Sigmoid colon (tissue), 7 donors: ENCODE measurements around the gene UBE2S. TPM values are rescaled to one million over a fixed set of nuclear protein-coding genes. Genes with fewer than 3 reads are reported as not detected.

ENCODE experiments used
- DNase-seq: peaks from one replicate; pipeline ENCODE4 v3.0.0-alpha.2; 2019
- H3K27ac ChIP-seq, 4 donors: fragments of 200-600 bp; sonication (generic); one replicate each; pipeline ENCODE4 v1.5.1; 2016 to 2019; ENCODE audit warnings: mild to moderate bottlenecking in 1 of 4
- H3K27me3 ChIP-seq, 3 donors: fragments of 200-600 bp; sonication (generic); one replicate each; pipeline ENCODE4 v1.5.1; 2019; ENCODE audit warnings: mild to moderate bottlenecking in 1 of 3
- H3K36me3 ChIP-seq, 4 donors: fragments of 200-600 bp; sonication (generic); one replicate each; pipeline ENCODE4 v1.5.1; 2016 to 2019
- H3K4me1 ChIP-seq, 4 donors: fragments of 200-600 bp; sonication (generic); one replicate each; pipeline ENCODE4 v1.5.1; 2017 to 2019
- H3K4me3 ChIP-seq, 4 donors: fragments of 200-600 bp; sonication (generic); one replicate each; pipeline ENCODE4 v1.5.1; 2017 to 2019; ENCODE audit warnings: mild to moderate bottlenecking in 2 of 4, moderate library complexity in 1 of 4
- H3K9me3 ChIP-seq, 4 donors: fragments of 200-600 bp in 3 of 4; sonication (generic) in 3 of 4; one replicate each; pipeline versions ENCODE4 v1.5.1 to v1.6.1; 2013 to 2019
- EP300 ChIP-seq, 4 donors: sonication (generic); formaldehyde crosslinking; IDR thresholded peaks; one replicate each; pipeline ENCODE4 v1.6.1; 2017; ENCODE audit warnings: antibody characterized with exemption in 4 of 4
- POLR2A ChIP-seq, 2 donors: fragments of 450-650 bp; IDR thresholded peaks; one replicate each; pipeline ENCODE4 v1.6.1; 2016; ENCODE audit warnings: antibody characterized with exemption in 2 of 2, mild to moderate bottlenecking in 2 of 2, moderate library complexity in 2 of 2
- POLR2AphosphoS5 ChIP-seq, 4 donors: sonication (generic); formaldehyde crosslinking; IDR thresholded peaks; one replicate each; pipeline ENCODE4 v1.6.1; 2017; ENCODE audit warnings: antibody characterized with exemption in 4 of 4
- WGBS, 2 donors: extraction: QIAGEN DNeasy Blood & Tissue Kit; methylation state at CpG; one replicate each; pipeline ENCODE4 v1.1.7; 2013; 5-methylcytosine and 5-hydroxymethylcytosine counted together
- intact Hi-C: fragments of 100-400 bp; cut with DNase I; formaldehyde crosslinking; loops from one replicate; pipeline ENCODE4 v1.15.1; 2023
- polyA plus RNA-seq, 3 donors: library from polyadenylated mRNA; stranded (reverse); fragments of 200-250 nt; gene quantifications; one replicate each; pipeline ENCODE4 v1.2.3, GENCODE V29; 2013
- total RNA-seq, 4 donors: library from RNA; depleted of rRNA; stranded (reverse); fragments of >200 nt; gene quantifications; one replicate each; pipeline ENCODE4 v1.1.0, GENCODE V29; 2016
- TF ChIP-seq, protein P1 (sequence below), 4 experiments: fragments of 450-650 bp in 3 of 4; fragments of 200-600 bp in 1 of 4; IDR thresholded peaks; one replicate each; pipeline ENCODE4 v1.5.1; 2016 to 2019; ENCODE audit warnings: antibody characterized with exemption in 4 of 4, mild to moderate bottlenecking in 3 of 4, moderate library complexity in 2 of 4
- donor health status: healthy with polysubstance abuse.
- donor health status: Bipolar disorder and iron deficiency.
- donor health status: healthy.

UBE2S gene
- total and polyA plus RNA-seq, 7 donors: 6.6 to 32.6 (median 16.2) TPM

DNA sequence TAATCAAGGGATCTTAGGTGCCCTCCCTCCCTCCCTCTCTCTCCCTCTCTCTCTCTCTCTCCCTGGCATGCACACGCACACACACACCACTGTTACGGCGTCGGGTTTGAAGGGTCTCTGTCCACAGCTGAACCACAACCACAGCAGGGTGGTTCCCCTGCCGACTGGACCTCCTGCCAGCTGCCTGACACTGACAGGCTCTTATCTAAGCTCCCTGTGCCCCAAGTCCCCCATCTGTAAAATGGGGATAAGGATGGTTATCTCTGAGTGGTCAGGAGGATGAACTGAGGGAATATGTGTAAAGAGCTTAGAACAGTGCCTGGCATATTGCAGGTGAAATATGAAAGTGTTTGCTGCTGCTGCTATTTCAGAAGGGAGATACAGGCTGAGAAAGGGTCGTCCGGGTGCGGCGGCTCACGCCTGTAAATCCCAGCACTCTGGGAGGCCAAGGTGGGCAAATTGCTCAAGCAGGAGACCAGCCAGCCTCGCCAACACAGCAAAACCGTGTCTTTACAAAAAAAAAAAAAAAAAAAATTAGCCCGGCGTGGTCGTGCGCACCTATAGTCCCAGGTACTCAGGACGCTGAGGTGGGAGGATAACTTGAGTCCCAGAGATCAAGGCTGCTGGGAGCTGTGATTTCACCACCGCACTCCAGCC lies 36.4 kb upstream of the UBE2S start:
- Histone ChIP-seq H3K36me3 (no peaks in the 10 kb centered on the region), H3K4me1 (peaks cover 0 to 25% (median 21%) of the 10 kb centered on the region in 4 donors), H3K9me3 (no peaks in the 10 kb centered on the region), H3K4me3 (no peak overlapping the region), H3K27ac (no peak overlapping the region), H3K27me3 (peaks cover 52 to 75% (median 58%) of the 10 kb centered on the region in 3 donors)
- 38 to 41% methylated on average over 18 of the region's 18 CpGs for WGBS, 2 donors
- intact Hi-C loops: no loop called here
- no peak for DNase-seq
- TF ChIP-seq POLR2AphosphoS5 (IDR thresholded peaks at IDR 0.05) (no peak), EP300 (IDR thresholded peaks at IDR 0.05) (no peak), POLR2A (IDR thresholded peaks at IDR 0.05) (no peak)

DNA sequence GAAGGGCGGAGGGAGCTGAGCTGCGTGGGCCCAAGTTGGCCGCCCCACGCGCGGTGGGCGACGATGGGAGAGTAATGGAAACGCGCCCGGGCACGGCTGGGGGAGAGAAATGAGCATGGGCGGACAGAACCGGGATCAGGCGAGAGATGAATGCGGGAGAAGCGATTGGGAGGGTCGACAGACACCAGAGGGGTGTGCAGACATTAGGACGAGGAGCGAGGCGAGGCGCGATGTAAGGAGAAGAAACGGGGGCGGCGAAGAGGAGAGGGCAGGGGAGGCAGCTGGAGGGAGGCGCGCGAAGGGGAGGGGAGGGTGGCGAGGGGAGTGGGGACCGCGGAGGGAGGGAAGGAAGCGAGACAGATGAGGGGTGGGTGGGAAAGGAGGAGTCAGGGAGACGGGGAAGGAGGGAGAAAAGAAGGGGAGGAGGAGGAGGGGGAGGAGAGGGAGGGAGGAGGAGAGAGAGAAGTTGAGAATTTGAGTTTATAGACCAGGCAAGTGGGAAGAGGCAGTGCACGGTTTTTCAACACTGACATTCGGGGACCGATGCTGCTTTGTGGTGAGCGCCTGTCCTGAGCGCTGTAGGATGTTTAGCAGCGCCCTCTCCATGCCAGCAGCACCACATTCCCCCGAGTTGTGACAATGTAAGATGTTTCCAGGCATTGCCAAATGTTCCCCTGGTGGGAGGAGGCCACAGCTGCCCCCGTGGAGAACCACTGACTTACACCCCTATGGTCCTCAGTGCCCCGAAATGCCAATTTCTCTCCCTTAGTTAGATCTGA lies 35.6 kb upstream of the UBE2S start, which contains the start of gene SHISA7:
Gene SHISA7 (minus strand): TSS at position 256 of the 779 bp plus-strand sequence. CDS start 437 bp downstream, outside the sequence.
- Histone ChIP-seq H3K36me3 (no peaks in the 10 kb centered on the region), H3K9me3 (no peaks in the 10 kb centered on the region), H3K27me3 (peaks cover 59 to 82% (median 65%) of the 10 kb centered on the region in 3 donors), H3K4me1 (peaks cover 0 to 25% (median 21%) of the 10 kb centered on the region in 4 donors), H3K4me3 (no peak within 1 kb of the TSS), H3K27ac (no peak within 1 kb of the TSS)
- intact Hi-C loops: no loop called here
- DNase-seq: no peak
- WGBS, 2 donors: 2 to 9% methylated on average over 43 of the region's 43 CpGs
- TF ChIP-seq POLR2AphosphoS5 (IDR thresholded peaks at IDR 0.05) (no peak), POLR2A (IDR thresholded peaks at IDR 0.05) (no peak), EP300 (IDR thresholded peaks at IDR 0.05) (no peak)
- TF ChIP-seq, protein P1, sequence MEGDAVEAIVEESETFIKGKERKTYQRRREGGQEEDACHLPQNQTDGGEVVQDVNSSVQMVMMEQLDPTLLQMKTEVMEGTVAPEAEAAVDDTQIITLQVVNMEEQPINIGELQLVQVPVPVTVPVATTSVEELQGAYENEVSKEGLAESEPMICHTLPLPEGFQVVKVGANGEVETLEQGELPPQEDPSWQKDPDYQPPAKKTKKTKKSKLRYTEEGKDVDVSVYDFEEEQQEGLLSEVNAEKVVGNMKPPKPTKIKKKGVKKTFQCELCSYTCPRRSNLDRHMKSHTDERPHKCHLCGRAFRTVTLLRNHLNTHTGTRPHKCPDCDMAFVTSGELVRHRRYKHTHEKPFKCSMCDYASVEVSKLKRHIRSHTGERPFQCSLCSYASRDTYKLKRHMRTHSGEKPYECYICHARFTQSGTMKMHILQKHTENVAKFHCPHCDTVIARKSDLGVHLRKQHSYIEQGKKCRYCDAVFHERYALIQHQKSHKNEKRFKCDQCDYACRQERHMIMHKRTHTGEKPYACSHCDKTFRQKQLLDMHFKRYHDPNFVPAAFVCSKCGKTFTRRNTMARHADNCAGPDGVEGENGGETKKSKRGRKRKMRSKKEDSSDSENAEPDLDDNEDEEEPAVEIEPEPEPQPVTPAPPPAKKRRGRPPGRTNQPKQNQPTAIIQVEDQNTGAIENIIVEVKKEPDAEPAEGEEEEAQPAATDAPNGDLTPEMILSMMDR (IDR thresholded peaks at IDR 0.05): no peak

DNA sequence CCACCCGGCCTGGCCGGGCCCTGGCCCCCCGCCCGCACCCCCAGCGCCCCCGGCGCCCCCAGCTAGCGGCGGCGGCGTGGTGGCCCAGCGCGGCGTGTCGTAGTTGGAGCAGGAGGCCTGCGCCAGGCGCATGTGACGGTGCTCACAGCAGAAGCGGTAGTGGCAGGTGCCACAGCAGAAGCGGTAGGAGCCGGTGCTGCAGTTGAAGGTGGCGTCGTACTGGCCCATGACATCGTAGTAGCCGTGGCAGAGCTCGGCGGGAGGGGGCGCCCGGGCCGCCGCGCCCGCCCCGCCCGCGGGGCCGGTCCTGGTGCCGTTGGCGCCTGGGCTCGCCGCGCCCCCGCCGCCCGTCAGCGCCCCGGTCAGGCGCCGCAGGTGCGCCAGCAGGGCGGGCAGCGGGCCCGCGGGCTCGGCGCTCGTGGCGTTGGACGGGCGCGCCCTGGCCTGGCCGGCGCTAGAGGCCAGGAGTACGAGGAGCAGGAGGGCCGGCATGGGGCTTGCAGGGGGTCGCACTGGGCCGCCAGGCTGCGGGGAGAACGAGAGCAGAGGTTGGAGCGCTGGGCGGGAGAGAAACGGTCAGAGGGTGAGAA lies 34.9 kb upstream of the UBE2S start:
- H3K4me1 ChIP-seq: peaks cover 0 to 25% (median 21%) of the 10 kb centered on the region in 4 donors

DNA sequence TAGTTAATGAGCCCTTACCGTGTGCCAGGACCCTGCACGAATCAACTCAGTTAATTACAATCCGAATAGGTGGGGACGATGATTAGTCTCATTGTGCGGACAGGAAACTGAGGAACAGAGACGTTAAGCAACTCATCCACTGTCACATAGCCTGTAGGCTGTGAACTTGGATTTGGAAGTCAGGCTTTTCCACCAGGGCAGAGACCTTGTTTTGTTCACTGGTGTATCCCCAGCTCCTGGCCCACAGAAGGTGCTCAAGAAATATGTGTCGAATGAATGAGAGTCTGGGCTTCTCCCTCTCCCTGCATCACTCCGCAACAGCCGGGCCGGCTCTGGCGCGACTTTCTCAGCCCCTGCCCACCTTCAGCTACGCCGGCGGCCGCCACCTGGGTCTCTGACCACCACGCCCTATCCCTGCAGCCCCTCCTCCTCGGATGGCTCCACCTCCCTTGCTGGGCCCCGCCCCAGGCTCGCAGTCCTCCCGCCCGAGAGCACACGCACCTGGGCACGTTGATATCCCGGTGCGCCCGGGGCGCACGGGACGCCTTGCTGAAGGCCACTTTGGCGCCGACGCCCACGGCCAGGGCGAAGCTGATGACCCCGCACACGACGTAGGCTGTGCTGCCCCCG lies 34.2 kb upstream of the UBE2S start:
- intact Hi-C loops: no loop called here
- DNase-seq: no peak
- no peaks in the 10 kb centered on the region for H3K36me3 ChIP-seq
- no peak overlapping the region for H3K27ac ChIP-seq
- H3K4me3 ChIP-seq: no peak overlapping the region
- no peak for TF ChIP-seq EP300 (IDR thresholded peaks at IDR 0.05)
- H3K27me3 ChIP-seq: peaks cover 67 to 96% (median 75%) of the 10 kb centered on the region in 3 donors
- H3K9me3 ChIP-seq: no peaks in the 10 kb centered on the region
- H3K4me1 ChIP-seq: peaks cover 0 to 25% (median 21%) of the 10 kb centered on the region in 4 donors
- WGBS, 2 donors: 3% methylated on average over 39 of the region's 39 CpGs

More for the DNA sequence above, 34.9 kb upstream of the UBE2S start:
- Histone ChIP-seq H3K9me3 (no peaks in the 10 kb centered on the region), H3K4me3 (no peak overlapping the region), H3K27me3 (peaks cover 66 to 90% (median 73%) of the 10 kb centered on the region in 3 donors), H3K36me3 (no peaks in the 10 kb centered on the region), H3K27ac (no peak overlapping the region)
- no peak for DNase-seq
- TF ChIP-seq, protein P1 (IDR thresholded peaks at IDR 0.05): no peak
- TF ChIP-seq EP300 (IDR thresholded peaks at IDR 0.05): no peak
- TF ChIP-seq POLR2AphosphoS5 (IDR thresholded peaks at IDR 0.05): no peak
- TF ChIP-seq POLR2A (IDR thresholded peaks at IDR 0.05): no peak
- 1% methylated on average over 72 of the region's 72 CpGs for WGBS, 2 donors
- intact Hi-C loops: no loop called here

DNA sequence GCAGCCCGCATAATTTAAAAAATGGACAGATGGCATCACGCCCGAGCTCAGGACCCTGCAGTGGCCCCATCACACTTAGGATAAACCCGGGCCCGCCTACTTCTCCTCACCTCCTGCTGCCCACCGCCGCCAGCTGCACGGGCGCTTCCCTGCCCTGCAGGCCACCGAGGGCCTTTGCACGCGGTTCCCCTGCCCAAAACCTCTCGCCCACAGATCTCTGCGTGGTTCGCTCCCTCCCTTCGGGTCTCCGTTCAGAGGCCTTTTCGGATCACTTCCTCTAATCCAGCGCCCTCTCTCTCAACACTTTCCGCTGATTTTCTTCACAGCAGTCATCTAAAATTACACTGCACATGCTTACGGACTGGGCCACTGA lies 33.7 kb upstream of the UBE2S start:
- DNase-seq: no peak
- Histone ChIP-seq H3K4me1 (peaks cover 0 to 25% (median 21%) of the 10 kb centered on the region in 4 donors), H3K36me3 (no peaks in the 10 kb centered on the region), H3K4me3 (no peak overlapping the region), H3K27ac (no peak overlapping the region), H3K27me3 (peaks cover 67 to 98% (median 74%) of the 10 kb centered on the region in 3 donors), H3K9me3 (no peaks in the 10 kb centered on the region)
- WGBS, 2 donors: 5 to 9% methylated on average over 21 of the region's 21 CpGs
- intact Hi-C loops: no loop called here
- TF ChIP-seq, protein P1 (IDR thresholded peaks at IDR 0.05): no peak
- TF ChIP-seq EP300 (IDR thresholded peaks at IDR 0.05) (no peak), POLR2AphosphoS5 (IDR thresholded peaks at IDR 0.05) (no peak), POLR2A (IDR thresholded peaks at IDR 0.05) (no peak)
